Subcutaneous adipose tissue (tissue), 4 donors: ENCODE data around the gene RNF13. TPM values are rescaled to one million over a fixed set of nuclear protein-coding genes. Genes with fewer than 3 reads are reported as not detected.

Experiments
- total RNA-seq, 4 donors: library from RNA; depleted of rRNA; stranded (reverse); fragments of >200 nt; gene quantifications; one replicate each; pipeline ENCODE4 v1.1.0, GENCODE V29; 2016
- TF ChIP-seq, protein P1 (sequence below): fragments of 450-650 bp; IDR thresholded peaks from one replicate; pipeline ENCODE4 v1.5.1; 2016; ENCODE audit warnings: low read depth, mild to moderate bottlenecking, control low read depth, antibody characterized with exemption, moderate library complexity

RNF13 gene
- total RNA-seq, 4 donors from 2014 or later: 81.0 to 188 (median 128) TPM

DNA sequence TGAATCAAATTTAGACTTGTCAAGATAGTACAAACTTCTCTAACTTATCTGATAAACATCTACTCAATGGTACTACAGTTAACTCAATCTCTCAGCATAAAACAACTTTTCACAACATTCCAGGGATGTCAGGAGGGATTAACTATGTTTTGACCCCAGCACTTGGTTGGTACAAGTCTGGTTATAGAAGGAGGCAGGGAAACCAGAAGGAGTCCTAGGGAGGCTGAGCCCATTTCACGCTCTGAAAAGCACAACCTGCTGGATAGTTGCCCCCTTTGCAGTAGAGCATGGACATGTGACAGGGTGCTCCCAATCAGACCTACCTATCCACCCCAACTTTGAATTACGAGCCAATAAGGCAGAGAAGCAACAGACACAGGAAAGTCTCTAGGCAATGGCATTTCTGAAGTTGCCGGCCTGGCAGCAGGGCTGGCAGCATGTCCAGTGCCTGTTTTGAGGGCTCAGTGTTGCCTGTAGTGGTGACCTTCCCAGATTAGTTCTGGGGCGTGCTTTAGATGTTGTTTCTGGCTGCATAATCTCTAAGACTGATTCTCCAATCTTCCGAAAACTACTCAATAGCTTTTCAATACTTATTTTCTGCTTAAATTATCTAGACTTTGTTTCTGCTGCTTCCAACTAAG is 28.8 kb upstream of the RNF13 start:
- TF ChIP-seq, protein P1, sequence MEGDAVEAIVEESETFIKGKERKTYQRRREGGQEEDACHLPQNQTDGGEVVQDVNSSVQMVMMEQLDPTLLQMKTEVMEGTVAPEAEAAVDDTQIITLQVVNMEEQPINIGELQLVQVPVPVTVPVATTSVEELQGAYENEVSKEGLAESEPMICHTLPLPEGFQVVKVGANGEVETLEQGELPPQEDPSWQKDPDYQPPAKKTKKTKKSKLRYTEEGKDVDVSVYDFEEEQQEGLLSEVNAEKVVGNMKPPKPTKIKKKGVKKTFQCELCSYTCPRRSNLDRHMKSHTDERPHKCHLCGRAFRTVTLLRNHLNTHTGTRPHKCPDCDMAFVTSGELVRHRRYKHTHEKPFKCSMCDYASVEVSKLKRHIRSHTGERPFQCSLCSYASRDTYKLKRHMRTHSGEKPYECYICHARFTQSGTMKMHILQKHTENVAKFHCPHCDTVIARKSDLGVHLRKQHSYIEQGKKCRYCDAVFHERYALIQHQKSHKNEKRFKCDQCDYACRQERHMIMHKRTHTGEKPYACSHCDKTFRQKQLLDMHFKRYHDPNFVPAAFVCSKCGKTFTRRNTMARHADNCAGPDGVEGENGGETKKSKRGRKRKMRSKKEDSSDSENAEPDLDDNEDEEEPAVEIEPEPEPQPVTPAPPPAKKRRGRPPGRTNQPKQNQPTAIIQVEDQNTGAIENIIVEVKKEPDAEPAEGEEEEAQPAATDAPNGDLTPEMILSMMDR: no peak

DNA sequence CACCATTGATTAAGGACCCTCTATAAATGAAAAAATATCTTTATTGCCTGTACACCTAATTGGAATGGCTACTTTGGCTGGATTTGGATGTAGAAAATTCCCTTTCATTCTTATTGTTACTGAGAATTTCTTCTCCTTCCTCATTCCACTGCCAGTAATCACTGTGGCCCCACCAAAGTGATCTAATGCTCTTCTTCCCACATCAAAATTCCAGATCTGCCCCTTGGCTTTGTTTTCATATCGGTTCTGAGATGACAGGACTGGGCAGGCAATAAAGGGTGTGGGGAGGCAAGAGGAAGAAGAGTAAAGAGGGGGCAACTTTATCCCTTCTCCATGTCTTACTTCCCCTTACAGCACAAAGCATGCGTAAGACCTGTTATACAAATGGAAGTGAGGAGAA is 22.7 kb upstream of the RNF13 start:
- TF ChIP-seq, protein P1: no peak

DNA sequence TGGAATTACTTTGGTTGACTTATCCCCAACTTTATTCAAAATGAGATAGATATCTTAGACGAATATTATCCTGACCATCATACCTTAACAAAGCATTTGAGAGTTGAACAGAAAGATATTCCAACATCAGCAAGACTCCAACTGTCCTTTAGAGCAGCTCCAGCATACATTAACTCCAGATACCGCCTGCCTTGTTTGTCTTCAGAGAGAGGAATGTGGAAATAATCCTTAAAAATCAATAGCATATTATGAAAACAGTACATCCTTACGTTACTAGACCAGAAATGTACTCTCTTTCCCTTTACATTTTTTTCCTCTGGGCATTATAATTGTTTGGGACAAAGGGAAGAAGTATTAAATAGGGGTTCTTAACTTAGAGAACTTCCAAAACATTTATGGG is 22.3 kb upstream of the RNF13 start:
- TF ChIP-seq, protein P1: no peak

DNA sequence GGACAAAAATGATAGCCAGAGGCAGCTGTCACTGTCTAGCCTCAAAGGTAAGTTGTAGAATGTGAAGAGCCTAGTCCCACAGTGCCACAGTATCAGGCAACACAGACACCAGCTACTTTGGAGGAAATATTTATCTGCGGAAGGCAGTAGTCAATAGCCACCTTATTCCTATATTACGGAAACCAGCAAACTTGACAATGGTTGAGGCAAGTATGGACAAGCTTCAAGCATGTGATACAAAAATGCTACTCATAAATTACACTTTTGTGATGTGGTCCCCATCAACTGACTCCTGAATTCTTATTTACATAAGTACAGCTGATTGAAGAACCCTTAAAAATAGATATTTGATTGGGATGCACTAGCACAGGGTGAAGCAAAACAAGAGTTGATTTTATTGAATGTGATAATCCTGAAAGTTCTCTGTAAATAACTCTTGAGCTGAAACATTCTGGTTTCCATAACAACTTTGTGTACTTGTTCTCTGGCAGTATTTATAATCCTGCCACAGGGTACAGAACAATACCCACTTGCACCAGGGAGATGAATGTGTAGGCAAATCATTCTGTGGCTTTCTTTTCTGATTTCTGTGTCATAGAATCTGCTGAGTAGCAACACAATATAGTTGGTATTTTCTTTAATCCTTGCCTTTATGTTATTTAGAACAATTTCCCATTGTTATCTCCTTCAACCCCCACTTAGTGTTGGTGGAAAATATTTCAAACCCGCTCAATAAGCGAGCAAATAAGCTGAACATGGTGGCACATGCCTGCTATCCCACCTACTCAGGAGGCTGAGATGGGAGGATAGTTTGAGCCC is 20.4 kb upstream of the RNF13 start, which contains the start of gene ANKUB1:
ANKUB1 (minus strand) TSS at position 103 of the 819 bp plus-strand sequence. CDS start 188 bp downstream, outside the sequence.
- TF ChIP-seq, protein P1: no peak

DNA sequence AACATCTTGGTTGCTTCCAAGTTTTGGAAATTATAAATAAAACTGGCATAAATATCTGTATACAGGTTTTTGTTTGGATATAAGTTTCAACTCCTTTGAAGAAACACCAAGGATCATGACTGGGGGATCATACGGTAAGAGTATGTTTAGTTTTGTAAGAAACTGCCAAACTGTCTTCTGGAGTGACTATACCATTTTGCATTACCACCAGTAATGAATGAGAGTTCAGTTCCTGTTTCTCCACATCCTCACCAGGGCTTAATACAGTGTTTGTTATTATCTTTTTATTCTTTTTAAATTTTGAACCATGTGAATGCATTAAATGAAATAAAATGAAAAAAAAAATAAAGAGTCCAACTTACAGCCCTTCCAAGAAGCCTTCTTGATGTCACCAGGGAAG is 17.0 kb upstream of the RNF13 start:
- TF ChIP-seq, protein P1: no peak

DNA sequence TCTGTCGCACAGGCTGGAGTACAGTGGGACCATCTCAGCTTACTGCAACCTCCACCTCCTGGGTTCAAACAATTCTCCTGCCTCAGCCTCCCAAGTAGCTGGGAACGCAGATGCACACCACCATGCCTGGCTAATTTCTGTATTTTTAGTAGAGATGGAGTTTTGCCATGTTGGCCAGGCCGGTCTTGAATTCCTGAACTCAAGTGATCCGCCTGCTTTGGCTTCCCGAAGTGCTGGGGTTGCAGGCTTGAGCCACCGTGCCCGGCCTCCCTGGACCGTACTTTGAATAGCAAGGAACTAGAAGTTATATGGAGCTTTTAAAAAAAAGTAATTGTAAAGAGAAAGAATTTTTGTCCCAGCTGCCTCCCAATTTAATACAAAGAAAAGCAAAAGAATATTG is 12.3 kb upstream of the RNF13 start:
- TF ChIP-seq, protein P1: no peak

DNA sequence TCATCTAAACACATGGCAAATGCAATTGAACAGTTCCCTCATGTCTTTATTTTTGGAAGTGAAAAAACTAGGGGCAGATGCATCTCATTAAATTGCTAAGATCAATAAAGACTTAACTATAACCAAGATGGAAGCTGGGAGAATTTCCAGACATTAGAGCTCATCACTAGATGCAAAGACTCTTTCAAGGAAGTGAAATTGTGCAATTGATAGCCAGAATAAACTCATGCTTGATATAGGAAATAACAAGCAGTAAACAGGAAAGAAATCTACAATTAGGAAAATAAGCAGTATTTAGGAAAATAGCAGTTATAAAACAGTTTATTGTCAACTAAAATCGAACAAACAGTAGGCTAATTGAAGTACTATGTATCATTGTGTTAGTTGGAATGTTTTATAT is 11.8 kb upstream of the RNF13 start:
- TF ChIP-seq, protein P1: no peak
